ENCODE measurements around the gene P4HB.

Gene P4HB

GRCh38 chr17:81846743-81847689 lies 13.3 kb downstream of the P4HB start:
- no peaks in the 10 kb centered on the region for H3K4me1 ChIP-seq (ENCODE audit: control insufficient read depth, low read depth, low read length)

DNA sequence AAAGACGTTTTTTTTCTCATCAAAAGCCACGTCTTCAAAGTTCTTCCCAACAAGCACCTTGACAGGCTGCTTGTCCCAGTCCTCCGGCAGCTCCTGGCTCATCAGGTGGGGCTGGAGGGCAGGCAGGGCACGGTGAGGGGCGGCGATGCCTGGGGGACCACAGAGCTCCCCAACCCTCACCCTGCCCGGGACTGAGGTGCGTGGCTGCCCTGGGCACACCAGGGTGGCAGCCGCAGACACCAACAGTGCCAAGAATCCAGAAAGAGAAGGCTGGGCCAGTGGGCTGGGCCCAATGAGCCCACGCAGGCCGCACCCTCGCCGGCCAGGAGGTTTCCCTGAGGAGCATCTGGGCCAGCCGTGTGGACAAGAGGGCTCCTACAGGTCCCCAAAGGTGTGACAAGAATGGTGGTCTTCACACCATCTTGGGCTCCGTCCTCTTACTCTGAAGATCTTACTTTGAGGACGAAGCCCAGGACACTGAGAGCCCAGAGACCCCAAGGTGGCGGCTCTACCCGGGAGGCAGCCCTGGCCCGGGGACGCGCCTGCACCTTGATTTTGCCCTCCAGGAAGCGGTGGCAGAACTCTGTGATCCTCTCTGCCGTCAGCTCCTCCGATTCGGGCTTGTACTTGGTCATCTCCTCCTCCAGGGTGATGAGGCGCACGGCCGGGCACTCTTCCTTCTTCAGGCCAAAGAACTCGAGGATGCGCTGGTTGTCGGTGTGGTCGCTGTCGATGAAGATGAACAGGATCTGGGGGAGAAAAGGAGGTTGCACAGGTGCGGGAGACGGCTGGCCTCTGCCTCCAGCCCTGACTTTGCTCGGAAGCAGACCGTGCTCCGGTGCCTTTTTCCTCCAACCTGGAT lies 14.2 kb downstream of the P4HB start:
- Histone ChIP-seq H3K27me3 (ENCODE audit: insufficient read depth, low read length, poor library complexity) (no peaks in the 10 kb centered on the region), H4K8ac (ENCODE audit: low read depth, low read length) (no peak overlapping the region), H2BK120ac (ENCODE audit: low read depth, low read length) (no peak overlapping the region), H3K56ac (ENCODE audit: low read length) (no peak overlapping the region), H3K27ac (ENCODE audit: low read depth, low read length) (no peak overlapping the region), H4K5ac (ENCODE audit: low read length) (no peak overlapping the region), H3K23ac (ENCODE audit: low read length) (no peak overlapping the region), H3K4me3 (ENCODE audit: low read length) (no peak overlapping the region), H3K9ac (ENCODE audit: low read length) (no peak overlapping the region), H3K79me2 (ENCODE audit: control insufficient read depth, insufficient read depth, low read length) (no peaks in the 10 kb centered on the region), H2BK5ac (ENCODE audit: low read length) (no peak overlapping the region), H2BK15ac (replicated peaks; ENCODE audit: low read depth) (no peak overlapping the region), H2AK5ac (ENCODE audit: low read length) (no peak overlapping the region), H3K4me1 (ENCODE audit: control insufficient read depth, low read depth, low read length) (no peaks in the 10 kb centered on the region), H3K18ac (ENCODE audit: low read length) (no peak overlapping the region), H3K4me2 (ENCODE audit: low read length) (no peak overlapping the region), H3K4ac (ENCODE audit: low read depth, low read length) (no peak overlapping the region), H3K36me3 (ENCODE audit: control insufficient read depth, insufficient read depth, low read length) (peaks cover 23% of the 10 kb centered on the region), H3K79me1 (ENCODE audit: low read length) (no peaks in the 10 kb centered on the region)
- no peak for DNase-seq
- no CpG with 5 or more reads among the region's 38 CpGs for WGBS (ENCODE audit: extremely low coverage, insufficient coverage, low lambda C conversion rate)

More at GRCh38 chr17:81846743-81847689, 13.3 kb downstream of the P4HB start:
- Histone ChIP-seq H2AK5ac (ENCODE audit: low read length) (no peak overlapping the region), H3K56ac (ENCODE audit: low read length) (no peak overlapping the region), H4K5ac (ENCODE audit: low read length) (no peak overlapping the region), H2BK15ac (replicated peaks; ENCODE audit: low read depth) (no peak overlapping the region), H3K9ac (ENCODE audit: low read length) (no peak overlapping the region), H3K36me3 (ENCODE audit: control insufficient read depth, insufficient read depth, low read length) (peaks cover 23% of the 10 kb centered on the region), H4K8ac (ENCODE audit: low read depth, low read length) (no peak overlapping the region), H3K18ac (ENCODE audit: low read length) (no peak overlapping the region), H3K27me3 (ENCODE audit: insufficient read depth, low read length, poor library complexity) (no peaks in the 10 kb centered on the region), H2BK120ac (ENCODE audit: low read depth, low read length) (no peak overlapping the region), H3K4me3 (ENCODE audit: low read length) (no peak overlapping the region), H3K79me2 (ENCODE audit: control insufficient read depth, insufficient read depth, low read length) (no peaks in the 10 kb centered on the region), H3K23ac (ENCODE audit: low read length) (no peak overlapping the region), H3K4me2 (ENCODE audit: low read length) (no peak overlapping the region), H2BK5ac (ENCODE audit: low read length) (no peak overlapping the region), H3K27ac (ENCODE audit: low read depth, low read length) (no peak overlapping the region), H3K4ac (ENCODE audit: low read depth, low read length) (no peak overlapping the region), H3K79me1 (ENCODE audit: low read length) (peaks cover 2% of the 10 kb centered on the region)
- no peak for DNase-seq
- WGBS (ENCODE audit: extremely low coverage, insufficient coverage, low lambda C conversion rate): no CpG with 5 or more reads among the region's 24 CpGs

- Histone ChIP-seq H3K4me3 (ENCODE audit: low read length) (no peak overlapping the region), H3K27me3 (ENCODE audit: insufficient read depth, low read length, poor library complexity) (no peaks in the 10 kb centered on the region), H2BK15ac (replicated peaks; ENCODE audit: low read depth) (no peak overlapping the region), H2AK5ac (ENCODE audit: low read length) (no peak overlapping the region), H3K79me2 (ENCODE audit: control insufficient read depth, insufficient read depth, low read length) (no peaks in the 10 kb centered on the region), H3K4ac (ENCODE audit: low read depth, low read length) (no peak overlapping the region), H2BK120ac (ENCODE audit: low read depth, low read length) (no peak overlapping the region), H3K79me1 (ENCODE audit: low read length) (no peaks in the 10 kb centered on the region), H3K4me1 (ENCODE audit: control insufficient read depth, low read depth, low read length) (no peaks in the 10 kb centered on the region), H4K8ac (ENCODE audit: low read depth, low read length) (no peak overlapping the region), H3K36me3 (ENCODE audit: control insufficient read depth, insufficient read depth, low read length) (peaks cover 23% of the 10 kb centered on the region), H4K5ac (ENCODE audit: low read length) (no peak overlapping the region), H3K23ac (ENCODE audit: low read length) (no peak overlapping the region), H3K27ac (ENCODE audit: low read depth, low read length) (no peak overlapping the region), H3K4me2 (ENCODE audit: low read length) (no peak overlapping the region), H3K9ac (ENCODE audit: low read length) (no peak overlapping the region), H3K18ac (ENCODE audit: low read length) (no peak overlapping the region), H3K56ac (ENCODE audit: low read length) (no peak overlapping the region), H2BK5ac (ENCODE audit: low read length) (no peak overlapping the region)
- WGBS (ENCODE audit: extremely low coverage, insufficient coverage, low lambda C conversion rate): no CpG with 5 or more reads among the region's 13 CpGs
- no peak for DNase-seq
These were observed 15.0 kb downstream of the P4HB start for GRCh38 chr17:81845361-81845760.

GRCh38 chr17:81844887-81845286 lies 15.4 kb downstream of the P4HB start:
- Histone ChIP-seq H3K36me3 (ENCODE audit: control insufficient read depth, insufficient read depth, low read length) (peaks cover 23% of the 10 kb centered on the region), H4K5ac (ENCODE audit: low read length) (no peak overlapping the region), H3K23ac (ENCODE audit: low read length) (no peak overlapping the region), H2BK15ac (replicated peaks; ENCODE audit: low read depth) (no peak overlapping the region), H3K27me3 (ENCODE audit: insufficient read depth, low read length, poor library complexity) (no peaks in the 10 kb centered on the region), H2AK5ac (ENCODE audit: low read length) (no peak overlapping the region), H3K18ac (ENCODE audit: low read length) (no peak overlapping the region), H3K9ac (ENCODE audit: low read length) (no peak overlapping the region), H3K4ac (ENCODE audit: low read depth, low read length) (no peak overlapping the region), H4K8ac (ENCODE audit: low read depth, low read length) (no peak overlapping the region), H2BK120ac (ENCODE audit: low read depth, low read length) (no peak overlapping the region), H3K4me2 (ENCODE audit: low read length) (no peak overlapping the region), H2BK5ac (ENCODE audit: low read length) (no peak overlapping the region), H3K79me2 (ENCODE audit: control insufficient read depth, insufficient read depth, low read length) (no peaks in the 10 kb centered on the region), H3K56ac (ENCODE audit: low read length) (no peak overlapping the region), H3K79me1 (ENCODE audit: low read length) (no peaks in the 10 kb centered on the region), H3K4me3 (ENCODE audit: low read length) (no peak overlapping the region), H3K4me1 (ENCODE audit: control insufficient read depth, low read depth, low read length) (no peaks in the 10 kb centered on the region), H3K27ac (ENCODE audit: low read depth, low read length) (no peak overlapping the region)
- DNase-seq: no peak
- WGBS (ENCODE audit: extremely low coverage, insufficient coverage, low lambda C conversion rate): no CpG with 5 or more reads among the region's 13 CpGs

- H3K4me1 ChIP-seq (ENCODE audit: control insufficient read depth, low read depth, low read length): no peaks in the 10 kb centered on the region
- H3K56ac ChIP-seq (ENCODE audit: low read length): no peak overlapping the region
- no peak overlapping the region for H3K4me3 ChIP-seq (ENCODE audit: low read length)
- no peak overlapping the region for H2BK5ac ChIP-seq (ENCODE audit: low read length)
- no peak overlapping the region for H3K18ac ChIP-seq (ENCODE audit: low read length)
- no peaks in the 10 kb centered on the region for H3K79me2 ChIP-seq (ENCODE audit: control insufficient read depth, insufficient read depth, low read length)
- peaks cover 23% of the 10 kb centered on the region for H3K36me3 ChIP-seq (ENCODE audit: control insufficient read depth, insufficient read depth, low read length)
- no peak for DNase-seq
- H3K27me3 ChIP-seq (ENCODE audit: insufficient read depth, low read length, poor library complexity): no peaks in the 10 kb centered on the region
- no peak overlapping the region for H3K23ac ChIP-seq (ENCODE audit: low read length)
- H2BK15ac ChIP-seq (replicated peaks; ENCODE audit: low read depth): no peak overlapping the region
- WGBS (ENCODE audit: extremely low coverage, insufficient coverage, low lambda C conversion rate): no CpG with 5 or more reads among the region's 14 CpGs
- H3K4me2 ChIP-seq (ENCODE audit: low read length): no peak overlapping the region
- no peak overlapping the region for H4K8ac ChIP-seq (ENCODE audit: low read depth, low read length)
- H2BK120ac ChIP-seq (ENCODE audit: low read depth, low read length): no peak overlapping the region
- no peak overlapping the region for H4K5ac ChIP-seq (ENCODE audit: low read length)
- H3K4ac ChIP-seq (ENCODE audit: low read depth, low read length): no peak overlapping the region
- no peak overlapping the region for H3K9ac ChIP-seq (ENCODE audit: low read length)
- H3K79me1 ChIP-seq (ENCODE audit: low read length): no peaks in the 10 kb centered on the region
- no peak overlapping the region for H2AK5ac ChIP-seq (ENCODE audit: low read length)
- H3K27ac ChIP-seq (ENCODE audit: low read depth, low read length): no peak overlapping the region
These were observed 15.9 kb downstream of the P4HB start for GRCh38 chr17:81844327-81844851.

Measured in mesendoderm (in vitro differentiated cells).